Measurements from ENCODE around the gene STK32C.

DNA sequence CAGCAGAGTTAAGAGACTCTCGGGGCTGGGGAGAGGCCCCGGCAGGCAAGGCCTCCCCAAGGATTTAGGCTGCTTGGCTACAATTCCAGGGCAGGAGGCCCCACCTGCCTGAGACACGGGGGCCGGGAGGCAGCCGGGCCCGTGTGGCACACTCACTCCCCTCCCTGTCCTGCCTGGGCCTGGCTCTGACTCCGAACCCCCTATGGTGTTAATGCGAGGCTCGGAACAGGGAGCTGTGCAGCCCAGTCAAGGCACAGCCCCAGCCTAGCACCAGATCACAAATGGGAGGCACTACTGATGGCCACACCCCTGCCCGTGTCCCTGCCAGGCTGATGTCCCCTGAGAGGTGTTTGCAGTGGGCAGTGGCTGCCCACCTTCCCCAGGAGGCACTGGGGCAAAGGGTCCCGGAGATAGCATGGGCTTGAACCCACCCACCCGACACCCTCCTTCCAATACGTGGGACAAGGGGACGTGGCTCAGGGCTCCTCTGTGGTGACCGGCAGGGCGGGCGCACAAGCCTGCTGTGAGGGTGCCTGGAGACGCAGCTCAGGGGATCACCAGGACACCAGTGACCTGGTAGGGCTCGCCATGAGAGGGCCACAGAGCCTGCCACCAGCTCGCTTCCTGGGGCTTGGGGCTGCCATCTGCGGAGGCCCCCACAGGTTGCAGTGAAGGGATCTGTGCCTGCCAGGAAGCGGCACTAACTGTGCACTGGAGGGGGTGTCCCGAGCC lies 84.0 kb downstream of the STK32C start:
- TF ChIP-seq, protein P1, sequence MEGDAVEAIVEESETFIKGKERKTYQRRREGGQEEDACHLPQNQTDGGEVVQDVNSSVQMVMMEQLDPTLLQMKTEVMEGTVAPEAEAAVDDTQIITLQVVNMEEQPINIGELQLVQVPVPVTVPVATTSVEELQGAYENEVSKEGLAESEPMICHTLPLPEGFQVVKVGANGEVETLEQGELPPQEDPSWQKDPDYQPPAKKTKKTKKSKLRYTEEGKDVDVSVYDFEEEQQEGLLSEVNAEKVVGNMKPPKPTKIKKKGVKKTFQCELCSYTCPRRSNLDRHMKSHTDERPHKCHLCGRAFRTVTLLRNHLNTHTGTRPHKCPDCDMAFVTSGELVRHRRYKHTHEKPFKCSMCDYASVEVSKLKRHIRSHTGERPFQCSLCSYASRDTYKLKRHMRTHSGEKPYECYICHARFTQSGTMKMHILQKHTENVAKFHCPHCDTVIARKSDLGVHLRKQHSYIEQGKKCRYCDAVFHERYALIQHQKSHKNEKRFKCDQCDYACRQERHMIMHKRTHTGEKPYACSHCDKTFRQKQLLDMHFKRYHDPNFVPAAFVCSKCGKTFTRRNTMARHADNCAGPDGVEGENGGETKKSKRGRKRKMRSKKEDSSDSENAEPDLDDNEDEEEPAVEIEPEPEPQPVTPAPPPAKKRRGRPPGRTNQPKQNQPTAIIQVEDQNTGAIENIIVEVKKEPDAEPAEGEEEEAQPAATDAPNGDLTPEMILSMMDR (IDR thresholded peaks at IDR 0.05), result no peak
- no peak for TF ChIP-seq POLR2A (IDR thresholded peaks at IDR 0.05)
